Nephron progenitor cell (in vitro differentiated cells): ENCODE results near the gene POU2F3.

Experiments
- DNase-seq: peaks from one replicate; pipeline ENCODE4 v3.0.0; 2021
- H3K27ac Mint-ChIP-seq: 2 replicates; pipeline ENCODE4 v1.8.0; 2021; ENCODE audit warnings: mild to moderate bottlenecking, moderate library complexity, mixed read lengths
- H3K27me3 Mint-ChIP-seq: 2 replicates; pipeline ENCODE4 v1.8.0; 2021; ENCODE audit warnings: mild to moderate bottlenecking, low read depth, mixed read lengths; ENCODE audit not compliant: poor library complexity
- H3K36me3 Mint-ChIP-seq: 2 replicates; pipeline ENCODE4 v1.8.0; 2021; ENCODE audit warnings: low read depth, mixed read lengths
- H3K4me1 Mint-ChIP-seq: 2 replicates; pipeline ENCODE4 v1.8.0; 2021; ENCODE audit warnings: mixed read lengths
- H3K4me3 Mint-ChIP-seq: 2 replicates; pipeline ENCODE4 v1.8.0; 2021; ENCODE audit warnings: mild to moderate bottlenecking, moderate library complexity, mixed read lengths
- H3K9me3 Mint-ChIP-seq: 2 replicates; pipeline ENCODE4 v1.8.0; 2021; ENCODE audit warnings: mild to moderate bottlenecking, moderate library complexity, mixed read lengths
- CTCF ChIP-seq: fragments of 200-600 bp; sonication (generic); IDR thresholded peaks from 2 replicates; pipeline ENCODE4 v1.5.0; 2021; ENCODE audit warnings: antibody characterized with exemption

The POU2F3 gene

GRCh38 chr11:120217941-120218694 is 21.8 kb upstream of the POU2F3 start:
- H3K36me3 Mint-ChIP-seq = peaks cover 6% of the 10 kb centered on the region
- no peak for DNase-seq
- no peak for TF ChIP-seq CTCF
- peak overlapping the region; percentile 57 for H3K4me3 Mint-ChIP-seq
- H3K27ac Mint-ChIP-seq = no peak overlapping the region
- peaks cover 63% of the 10 kb centered on the region for H3K4me1 Mint-ChIP-seq
- H3K27me3 Mint-ChIP-seq = peaks cover 52% of the 10 kb centered on the region
- H3K9me3 Mint-ChIP-seq = no peaks in the 10 kb centered on the region

GRCh38 chr11:120218695-120219033 is 21.3 kb upstream of the POU2F3 start:
- Mint-ChIP-seq H3K4me3 (no peak overlapping the region), H3K36me3 (peaks cover 6% of the 10 kb centered on the region), H3K4me1 (peaks cover 60% of the 10 kb centered on the region), H3K27ac (peak overlapping the region; percentile 14), H3K27me3 (peaks cover 49% of the 10 kb centered on the region), H3K9me3 (no peaks in the 10 kb centered on the region)
- DNase-seq = no peak
- no peak for TF ChIP-seq CTCF

- DNase-seq = no peak
- Mint-ChIP-seq H3K27me3 (peaks cover 50% of the 10 kb centered on the region), H3K9me3 (no peaks in the 10 kb centered on the region), H3K4me3 (no peak overlapping the region), H3K27ac (no peak overlapping the region), H3K36me3 (peaks cover 6% of the 10 kb centered on the region), H3K4me1 (peaks cover 60% of the 10 kb centered on the region)
- TF ChIP-seq CTCF = no peak
Observed at GRCh38 chr11:120219232-120219937, 20.6 kb upstream of the POU2F3 start.

GRCh38 chr11:120219938-120220746 is 19.8 kb upstream of the POU2F3 start:
- no peaks in the 10 kb centered on the region for H3K9me3 Mint-ChIP-seq
- TF ChIP-seq CTCF = no peak
- peaks cover 6% of the 10 kb centered on the region for H3K36me3 Mint-ChIP-seq
- no peak overlapping the region for H3K4me3 Mint-ChIP-seq
- peak overlapping the region; percentile 13 for H3K27ac Mint-ChIP-seq
- DNase-seq = no peak
- peaks cover 63% of the 10 kb centered on the region for H3K4me1 Mint-ChIP-seq
- H3K27me3 Mint-ChIP-seq = peaks cover 51% of the 10 kb centered on the region

GRCh38 chr11:120220747-120221037 is 19.2 kb upstream of the POU2F3 start:
- peaks cover 53% of the 10 kb centered on the region for H3K27me3 Mint-ChIP-seq
- H3K27ac Mint-ChIP-seq = no peak overlapping the region
- no peaks in the 10 kb centered on the region for H3K9me3 Mint-ChIP-seq
- peaks cover 3% of the 10 kb centered on the region for H3K36me3 Mint-ChIP-seq
- peaks cover 65% of the 10 kb centered on the region for H3K4me1 Mint-ChIP-seq
- no peak overlapping the region for H3K4me3 Mint-ChIP-seq
- no peak for DNase-seq
- no peak for TF ChIP-seq CTCF
